Measurements from ENCODE around the gene MEAF6.

GRCh38 chr1:37452416-37452815, 62.1 kb downstream of the MEAF6 start:
- TF ChIP-seq ZBTB7A (IDR thresholded peaks at IDR 0.05; ENCODE audit: low read depth) (no peak), CREB1 (IDR thresholded peaks at IDR 0.05; ENCODE audit: low read depth) (no peak), EP300 (IDR thresholded peaks at IDR 0.05; ENCODE audit: borderline replicate concordance) (no peak), FOXM1 (IDR thresholded peaks at IDR 0.05; ENCODE audit: borderline replicate concordance, low read depth) (no peak), REST (IDR thresholded peaks at IDR 0.05; ENCODE audit: low read depth) (no peak), RAD21 (IDR thresholded peaks at IDR 0.05; ENCODE audit: low read depth) (no peak), YY1 (IDR thresholded peaks at IDR 0.05; ENCODE audit: low read depth) (no peak), TCF12 (IDR thresholded peaks at IDR 0.05; ENCODE audit: low read depth) (no peak), MAX (IDR thresholded peaks at IDR 0.05) (no peak), USF1 (IDR thresholded peaks at IDR 0.05) (no peak), CEBPB (IDR thresholded peaks at IDR 0.05) (no peak), TAF1 (IDR thresholded peaks at IDR 0.05; ENCODE audit: low read depth) (no peak), NFIC (IDR thresholded peaks at IDR 0.05) (no peak)
